WTC11 (cell line): ENCODE data around the gene TEX54. TPM values are rescaled to one million over a fixed set of nuclear protein-coding genes. Genes with fewer than 3 reads are reported as not detected.

ENCODE experiments used
- AFF4 ChIP-seq: sonication (generic); formaldehyde crosslinking; IDR thresholded peaks from 2 replicates; pipeline ENCODE4 v1.8.1; 2023; ENCODE audit warnings: mild to moderate bottlenecking, missing genetic modification reagents, borderline replicate concordance
- CREB1 ChIP-seq: sonication (generic); formaldehyde crosslinking; IDR thresholded peaks from 2 replicates; pipeline ENCODE4 v1.8.0; 2023; ENCODE audit warnings: mild to moderate bottlenecking, missing genetic modification reagents
- CREM ChIP-seq: sonication (generic); formaldehyde crosslinking; IDR thresholded peaks from 2 replicates; pipeline ENCODE4 v1.8.1; 2022; ENCODE audit warnings: mild to moderate bottlenecking, missing genetic modification reagents, moderate library complexity
- ETV6 ChIP-seq: sonication (generic); formaldehyde crosslinking; IDR thresholded peaks from 2 replicates; pipeline ENCODE4 v1.8.1; 2022; ENCODE audit warnings: mild to moderate bottlenecking, missing genetic modification reagents
- GRHL2 ChIP-seq: fragments of 250-450 bp; sonication (Bioruptor Pico); IDR thresholded peaks from 2 replicates; pipeline ENCODE4 v1.8.0; 2022; ENCODE audit warnings: mild to moderate bottlenecking, moderate library complexity; ENCODE audit not compliant: insufficient replicate concordance, severe bottlenecking
- IRF1 ChIP-seq: sonication (generic); formaldehyde crosslinking; IDR thresholded peaks from 2 replicates; pipeline ENCODE4 v1.8.0; 2023; ENCODE audit warnings: missing genetic modification reagents
- IRF2 ChIP-seq: sonication (generic); formaldehyde crosslinking; IDR thresholded peaks from 2 replicates; pipeline ENCODE4 v1.8.0; 2022; ENCODE audit warnings: low read depth, missing genetic modification reagents, borderline replicate concordance
- JAZF1 ChIP-seq: fragments of 250-450 bp; sonication (Bioruptor Pico); IDR thresholded peaks from 2 replicates; pipeline ENCODE4 v1.9.0; 2021; ENCODE audit warnings: moderate library complexity, mild to moderate bottlenecking, inconsistent platforms
- JUN ChIP-seq: sonication (generic); formaldehyde crosslinking; IDR thresholded peaks from 2 replicates; pipeline ENCODE4 v1.8.0; 2023; ENCODE audit warnings: mild to moderate bottlenecking, missing genetic modification reagents
- MLX ChIP-seq: sonication (generic); formaldehyde crosslinking; IDR thresholded peaks from 2 replicates; pipeline ENCODE4 v1.8.1; 2023; ENCODE audit warnings: mild to moderate bottlenecking, missing genetic modification reagents, moderate library complexity
- NFYB ChIP-seq: sonication (generic); formaldehyde crosslinking; conservative IDR thresholded peaks from 2 replicates; pipeline ENCODE4 v1.8.0; 2022; ENCODE audit warnings: low read depth, missing genetic modification reagents
- NR2C2 ChIP-seq: sonication (generic); formaldehyde crosslinking; IDR thresholded peaks from 2 replicates; pipeline ENCODE4 v1.8.0; 2022; ENCODE audit warnings: mild to moderate bottlenecking, missing genetic modification reagents
- PRRX2 ChIP-seq: fragments of 250-450 bp; sonication (Bioruptor Pico); IDR thresholded peaks from 2 replicates; pipeline ENCODE4 v1.8.0; 2021; ENCODE audit warnings: mild to moderate bottlenecking
- RORB ChIP-seq: fragments of 250-450 bp; sonication (Bioruptor Pico); IDR thresholded peaks from 2 replicates; pipeline ENCODE4 v1.9.0; 2021; ENCODE audit warnings: mild to moderate bottlenecking
- SOX15 ChIP-seq: fragments of 250-450 bp; sonication (Bioruptor Pico); IDR thresholded peaks from 2 replicates; pipeline ENCODE4 v1.9.0; 2021; ENCODE audit warnings: mild to moderate bottlenecking
- SP1 ChIP-seq: sonication (generic); formaldehyde crosslinking; conservative IDR thresholded peaks from 2 replicates; pipeline ENCODE4 v1.8.1; 2022; ENCODE audit warnings: missing genetic modification reagents
- TCF7 ChIP-seq: sonication (generic); formaldehyde crosslinking; IDR thresholded peaks from 2 replicates; pipeline ENCODE4 v1.8.0; 2022; ENCODE audit warnings: mild to moderate bottlenecking, low read depth, missing genetic modification reagents, moderate library complexity
- TEAD4 ChIP-seq: sonication (generic); formaldehyde crosslinking; IDR thresholded peaks from 2 replicates; pipeline ENCODE4 v1.8.0; 2022; ENCODE audit warnings: mild to moderate bottlenecking, missing genetic modification reagents
- TP53 ChIP-seq: sonication (generic); formaldehyde crosslinking; IDR thresholded peaks from 2 replicates; pipeline ENCODE4 v1.8.1; 2023; ENCODE audit warnings: mild to moderate bottlenecking, missing genetic modification reagents
- ZNF138 ChIP-seq: sonication (generic); formaldehyde crosslinking; conservative IDR thresholded peaks from 2 replicates; pipeline ENCODE4 v1.8.1; 2022; ENCODE audit warnings: mild to moderate bottlenecking, moderate library complexity, missing genetic modification reagents
- ZNF232 ChIP-seq: sonication (generic); formaldehyde crosslinking; IDR thresholded peaks from 2 replicates; pipeline ENCODE4 v1.8.0; 2022; ENCODE audit warnings: mild to moderate bottlenecking, missing genetic modification reagents
- ZNF317 ChIP-seq: sonication (generic); formaldehyde crosslinking; IDR thresholded peaks from 2 replicates; pipeline ENCODE4 v1.8.1; 2023; ENCODE audit warnings: low read depth, mild to moderate bottlenecking, moderate library complexity, missing genetic modification reagents, borderline replicate concordance
- ZNF396 ChIP-seq: fragments of 250-450 bp; sonication (Bioruptor Pico); IDR thresholded peaks from 2 replicates; pipeline ENCODE4 v1.8.0; 2021; ENCODE audit warnings: mild to moderate bottlenecking, moderate library complexity, borderline replicate concordance
- ZNF423 ChIP-seq: fragments of 250-450 bp; sonication (Bioruptor Pico); IDR thresholded peaks from 2 replicates; pipeline ENCODE4 v2.1.2; 2022; ENCODE audit warnings: mild to moderate bottlenecking, moderate library complexity
- ZSCAN18 ChIP-seq: fragments of 250-450 bp; sonication (Bioruptor Pico); IDR thresholded peaks from 2 replicates; pipeline ENCODE4 v2.1.2; 2022; ENCODE audit warnings: mild to moderate bottlenecking, moderate library complexity
- total RNA-seq: library from RNA; stranded (reverse); gene quantifications from 3 replicates; pipeline ENCODE4 v1.2.3, GENCODE V29; 2021
- TF ChIP-seq, protein P1 (sequence below): sonication (generic); formaldehyde crosslinking; IDR thresholded peaks from 2 replicates; pipeline ENCODE4 v1.8.0; 2023; ENCODE audit warnings: mild to moderate bottlenecking, missing genetic modification reagents
- TF ChIP-seq, protein P2 (sequence below): sonication (generic); formaldehyde crosslinking; conservative IDR thresholded peaks from 2 replicates; pipeline ENCODE4 v1.8.1; 2022; ENCODE audit warnings: mild to moderate bottlenecking, missing genetic modification reagents
- TF ChIP-seq, protein P3 (sequence below): sonication (generic); formaldehyde crosslinking; IDR thresholded peaks from 2 replicates; pipeline ENCODE4 v1.8.1; 2022; ENCODE audit warnings: low read depth, missing genetic modification reagents, borderline replicate concordance

TEX54 gene
- total RNA-seq, 1 experiment from 2014 or later: not detected

DNA sequence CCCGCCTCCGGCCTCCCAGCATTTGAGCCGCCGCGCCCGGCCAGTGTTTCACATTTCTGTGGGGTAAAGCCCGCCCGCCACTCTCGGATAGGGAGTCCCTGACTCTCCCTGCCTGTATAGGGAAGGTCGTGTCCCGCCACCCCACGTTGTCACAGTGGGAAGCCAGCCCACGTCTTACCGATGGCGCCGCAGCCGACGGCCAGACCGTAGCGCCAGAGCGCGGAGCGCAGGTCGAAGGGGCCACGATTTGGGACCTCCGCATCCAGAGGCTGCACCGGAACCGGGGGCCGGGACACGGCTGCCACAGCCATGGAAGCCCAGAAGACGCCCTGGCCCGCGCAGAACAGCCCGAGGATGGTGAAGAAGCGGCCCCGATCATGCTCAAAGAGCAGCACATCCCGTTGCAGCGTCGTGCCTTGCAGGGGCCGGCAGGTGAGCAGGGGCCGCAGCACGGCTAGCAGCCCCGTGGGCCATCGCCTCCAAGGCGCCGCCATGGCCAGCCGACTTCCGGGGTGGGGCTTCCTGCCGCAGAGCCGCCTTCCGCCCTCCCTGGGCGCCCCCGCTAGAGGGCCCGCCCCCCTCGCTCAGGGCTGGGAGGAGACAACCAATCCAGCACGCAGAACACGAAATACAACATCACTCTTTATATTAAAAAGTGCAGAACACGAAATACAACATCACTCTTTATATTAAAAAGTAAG is 41.0 kb downstream of the TEX54 start, which contains the start of gene TMEM223 (continued):
- no peak for TF ChIP-seq AFF4 (CRISPR knock-in tag)
- TF ChIP-seq, protein P1, sequence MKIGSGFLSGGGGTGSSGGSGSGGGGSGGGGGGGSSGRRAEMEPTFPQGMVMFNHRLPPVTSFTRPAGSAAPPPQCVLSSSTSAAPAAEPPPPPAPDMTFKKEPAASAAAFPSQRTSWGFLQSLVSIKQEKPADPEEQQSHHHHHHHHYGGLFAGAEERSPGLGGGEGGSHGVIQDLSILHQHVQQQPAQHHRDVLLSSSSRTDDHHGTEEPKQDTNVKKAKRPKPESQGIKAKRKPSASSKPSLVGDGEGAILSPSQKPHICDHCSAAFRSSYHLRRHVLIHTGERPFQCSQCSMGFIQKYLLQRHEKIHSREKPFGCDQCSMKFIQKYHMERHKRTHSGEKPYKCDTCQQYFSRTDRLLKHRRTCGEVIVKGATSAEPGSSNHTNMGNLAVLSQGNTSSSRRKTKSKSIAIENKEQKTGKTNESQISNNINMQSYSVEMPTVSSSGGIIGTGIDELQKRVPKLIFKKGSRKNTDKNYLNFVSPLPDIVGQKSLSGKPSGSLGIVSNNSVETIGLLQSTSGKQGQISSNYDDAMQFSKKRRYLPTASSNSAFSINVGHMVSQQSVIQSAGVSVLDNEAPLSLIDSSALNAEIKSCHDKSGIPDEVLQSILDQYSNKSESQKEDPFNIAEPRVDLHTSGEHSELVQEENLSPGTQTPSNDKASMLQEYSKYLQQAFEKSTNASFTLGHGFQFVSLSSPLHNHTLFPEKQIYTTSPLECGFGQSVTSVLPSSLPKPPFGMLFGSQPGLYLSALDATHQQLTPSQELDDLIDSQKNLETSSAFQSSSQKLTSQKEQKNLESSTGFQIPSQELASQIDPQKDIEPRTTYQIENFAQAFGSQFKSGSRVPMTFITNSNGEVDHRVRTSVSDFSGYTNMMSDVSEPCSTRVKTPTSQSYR (CRISPR knock-in tag): peak; percentile 63; the same call in 1 of the 2 replicates
- no peak for TF ChIP-seq ZSCAN18 (CRISPR knock-in tag)
- peak; percentile 62 for TF ChIP-seq PRRX2 (CRISPR knock-in tag)
- no peak for TF ChIP-seq GRHL2
- TF ChIP-seq IRF2: 0 out of 2 replicates have a peak, but pooled peaks have one; percentile 60
- no peak for TF ChIP-seq ZNF232 (CRISPR knock-in tag)
- TF ChIP-seq, protein P2, sequence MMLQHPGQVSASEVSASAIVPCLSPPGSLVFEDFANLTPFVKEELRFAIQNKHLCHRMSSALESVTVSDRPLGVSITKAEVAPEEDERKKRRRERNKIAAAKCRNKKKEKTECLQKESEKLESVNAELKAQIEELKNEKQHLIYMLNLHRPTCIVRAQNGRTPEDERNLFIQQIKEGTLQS: no peak
- TF ChIP-seq TCF7 (CRISPR knock-in tag): peak; percentile 78; the same call in 1 of the 2 replicates
- no peak for TF ChIP-seq ZNF138 (CRISPR knock-in tag)
- TF ChIP-seq, protein P3, sequence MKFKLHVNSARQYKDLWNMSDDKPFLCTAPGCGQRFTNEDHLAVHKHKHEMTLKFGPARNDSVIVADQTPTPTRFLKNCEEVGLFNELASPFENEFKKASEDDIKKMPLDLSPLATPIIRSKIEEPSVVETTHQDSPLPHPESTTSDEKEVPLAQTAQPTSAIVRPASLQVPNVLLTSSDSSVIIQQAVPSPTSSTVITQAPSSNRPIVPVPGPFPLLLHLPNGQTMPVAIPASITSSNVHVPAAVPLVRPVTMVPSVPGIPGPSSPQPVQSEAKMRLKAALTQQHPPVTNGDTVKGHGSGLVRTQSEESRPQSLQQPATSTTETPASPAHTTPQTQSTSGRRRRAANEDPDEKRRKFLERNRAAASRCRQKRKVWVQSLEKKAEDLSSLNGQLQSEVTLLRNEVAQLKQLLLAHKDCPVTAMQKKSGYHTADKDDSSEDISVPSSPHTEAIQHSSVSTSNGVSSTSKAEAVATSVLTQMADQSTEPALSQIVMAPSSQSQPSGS (CRISPR knock-in tag): peak; percentile 48; the same call in 1 of the 2 replicates
- TF ChIP-seq CREM (CRISPR knock-in tag): no peak
- TF ChIP-seq IRF1 (CRISPR knock-in tag): peak; percentile 56
- 0 out of 2 replicates have a peak, but pooled peaks have one; percentile 30 for TF ChIP-seq ZNF317
- no peak for TF ChIP-seq JAZF1
- TF ChIP-seq ZNF396: no peak
- TF ChIP-seq MLX (CRISPR knock-in tag): 0 out of 2 replicates have a peak, but pooled peaks have one; percentile 23
- no peak; the same call in 1 of the 2 replicates for TF ChIP-seq NR2C2 (CRISPR knock-in tag)
- TF ChIP-seq SP1 (CRISPR knock-in tag): peak; percentile 92
- TF ChIP-seq SOX15 (CRISPR knock-in tag): no peak
- peak; percentile 91 for TF ChIP-seq ETV6 (CRISPR knock-in tag)
- TF ChIP-seq CREB1 (CRISPR knock-in tag): no peak; the same call in 1 of the 2 replicates
- no peak for TF ChIP-seq TEAD4 (CRISPR knock-in tag)
- peak; percentile 60; the same call in 1 of the 2 replicates for TF ChIP-seq TP53 (CRISPR knock-in tag)
- TF ChIP-seq RORB (CRISPR knock-in tag): no peak
- no peak for TF ChIP-seq JUN (CRISPR knock-in tag)
- peak; percentile 21; the same call in 1 of the 2 replicates for TF ChIP-seq NFYB (CRISPR knock-in tag)
- TF ChIP-seq ZNF423 (CRISPR knock-in tag): no peak
